WTC11 (cell line): ENCODE measurements around the gene USB1. TPM values are rescaled to one million over a fixed set of nuclear protein-coding genes. Genes with fewer than 3 reads are reported as not detected.

Experiments used
- ATAC-seq: fragments of 200-7000 bp; cut with Tn5 transposase; 2 replicates; pipeline ENCODE4 v1.10.0; 2021; ENCODE audit warnings: mild to moderate bottlenecking, moderate library complexity
- CTCF ChIA-PET: fragments of 300-600 bp; sonication (Branson Sonifier 250); formaldehyde crosslinking; loops from one replicate; lab custom pipeline; 2021; ENCODE audit warnings: antibody characterized with exemption; lab: Charles Lee
- POLR2A ChIA-PET: fragments of 350-600 bp; sonication (Branson Sonifier 250); formaldehyde crosslinking; loops from one replicate; lab custom pipeline; 2021; ENCODE audit warnings: antibody characterized with exemption; lab: Charles Lee
- DNase-seq: peaks from one replicate; pipeline ENCODE4 v3.0.0; 2021; ENCODE audit warnings: low spot score
- H3K27ac Mint-ChIP-seq: 2 replicates; pipeline ENCODE4 v1.8.0; 2021; ENCODE audit warnings: mixed read lengths
- H3K27me3 Mint-ChIP-seq: 2 replicates; pipeline ENCODE4 v1.8.0; 2021; ENCODE audit warnings: low read depth, mild to moderate bottlenecking, moderate library complexity, mixed read lengths
- H3K36me3 Mint-ChIP-seq: 2 replicates; pipeline ENCODE4 v1.8.0; 2021; ENCODE audit warnings: mixed read lengths
- H3K4me1 Mint-ChIP-seq: 2 replicates; pipeline ENCODE4 v1.8.0; 2022; ENCODE audit warnings: mixed read lengths
- H3K4me3 Mint-ChIP-seq: 2 replicates; pipeline ENCODE4 v1.8.0; 2021; ENCODE audit warnings: mild to moderate bottlenecking, moderate library complexity, mixed read lengths
- H3K9me3 Mint-ChIP-seq: 2 replicates; pipeline ENCODE4 v1.8.0; 2021; ENCODE audit warnings: mixed read lengths
- FOXK1 ChIP-seq: sonication (generic); formaldehyde crosslinking; IDR thresholded peaks from 2 replicates; pipeline ENCODE4 v1.8.0; 2022; ENCODE audit warnings: mild to moderate bottlenecking, moderate library complexity, missing genetic modification reagents
- FOXP1 ChIP-seq: sonication (generic); formaldehyde crosslinking; IDR thresholded peaks from 2 replicates; pipeline ENCODE4 v1.8.0; 2022; ENCODE audit warnings: missing genetic modification reagents, mild to moderate bottlenecking, moderate library complexity, borderline replicate concordance
- FOXP4 ChIP-seq: sonication (generic); formaldehyde crosslinking; IDR thresholded peaks from 2 replicates; pipeline ENCODE4 v1.8.0; 2022; ENCODE audit warnings: mild to moderate bottlenecking, missing genetic modification reagents
- GABPB1 ChIP-seq: sonication (generic); formaldehyde crosslinking; IDR thresholded peaks from 2 replicates; pipeline ENCODE4 v1.8.1; 2023; ENCODE audit warnings: mild to moderate bottlenecking, missing genetic modification reagents
- GTF2I ChIP-seq: fragments of 250-450 bp; sonication (Bioruptor Pico); conservative IDR thresholded peaks from 2 replicates; pipeline ENCODE4 v1.4.0; 2021; ENCODE audit warnings: mild to moderate bottlenecking
- HMGA2 ChIP-seq: fragments of 250-450 bp; sonication (Bioruptor Pico); IDR thresholded peaks from 2 replicates; pipeline ENCODE4 v1.4.0; 2021; ENCODE audit warnings: mild to moderate bottlenecking, moderate library complexity
- NFYB ChIP-seq: sonication (generic); formaldehyde crosslinking; conservative IDR thresholded peaks from 2 replicates; pipeline ENCODE4 v1.8.0; 2022; ENCODE audit warnings: low read depth, missing genetic modification reagents
- RELA ChIP-seq: sonication (generic); formaldehyde crosslinking; IDR thresholded peaks from 2 replicates; pipeline ENCODE4 v1.8.1; 2022; ENCODE audit warnings: missing genetic modification reagents, mild to moderate bottlenecking, borderline replicate concordance
- STAT6 ChIP-seq: sonication (generic); formaldehyde crosslinking; conservative IDR thresholded peaks from 2 replicates; pipeline ENCODE4 v1.8.1; 2023; ENCODE audit warnings: mild to moderate bottlenecking, low read depth, missing genetic modification reagents, moderate library complexity
- TEAD1 ChIP-seq: sonication (generic); formaldehyde crosslinking; IDR thresholded peaks from 2 replicates; pipeline ENCODE4 v1.8.0; 2022; ENCODE audit warnings: mild to moderate bottlenecking, missing genetic modification reagents
- TP53 ChIP-seq: sonication (generic); formaldehyde crosslinking; IDR thresholded peaks from 2 replicates; pipeline ENCODE4 v1.8.1; 2023; ENCODE audit warnings: mild to moderate bottlenecking, missing genetic modification reagents
- USF1 ChIP-seq: sonication (generic); formaldehyde crosslinking; IDR thresholded peaks from 2 replicates; pipeline ENCODE4 v1.8.0; 2022; ENCODE audit warnings: mild to moderate bottlenecking, missing genetic modification reagents
- ZBTB21 ChIP-seq: sonication (generic); formaldehyde crosslinking; IDR thresholded peaks from 2 replicates; pipeline ENCODE4 v1.8.1; 2023; ENCODE audit warnings: mild to moderate bottlenecking, missing genetic modification reagents, borderline replicate concordance
- ZMAT4 ChIP-seq: fragments of 250-450 bp; sonication (Bioruptor Pico); IDR thresholded peaks from 2 replicates; pipeline ENCODE4 v1.9.0; 2021; ENCODE audit warnings: mild to moderate bottlenecking
- ZNF263 ChIP-seq: sonication (generic); formaldehyde crosslinking; IDR thresholded peaks from 2 replicates; pipeline ENCODE4 v1.8.1; 2022; ENCODE audit warnings: low read depth, mild to moderate bottlenecking, moderate library complexity, missing genetic modification reagents
- ZNF671 ChIP-seq: fragments of 250-450 bp; sonication (Bioruptor Pico); IDR thresholded peaks from 2 replicates; pipeline ENCODE4 v1.8.0; 2021; ENCODE audit warnings: mild to moderate bottlenecking
- ZSCAN18 ChIP-seq: fragments of 250-450 bp; sonication (Bioruptor Pico); IDR thresholded peaks from 2 replicates; pipeline ENCODE4 v2.1.2; 2022; ENCODE audit warnings: mild to moderate bottlenecking, moderate library complexity
- total RNA-seq: library from RNA; stranded (reverse); gene quantifications from 3 replicates; pipeline ENCODE4 v1.2.3, GENCODE V29; 2021

USB1 gene
- total RNA-seq, 1 experiment from 2014 or later, result 67.1 TPM

GRCh38 chr16:58022601-58023371, 21.6 kb downstream of the USB1 start:
- no peaks in the 10 kb centered on the region for H3K9me3 Mint-ChIP-seq
- ChIA-PET POLR2A (interaction anchor here (0.6 to 2.6 kb wide), 2 partner anchors 107 to 403 kb away, joined by 3 to 19 read pairs; partner anchors contain the start of gene CFAP20), CTCF (interaction anchor here (0.8 to 4.0 kb wide), 8 partner anchors 10 to 247 kb away, joined by 3 to 54 read pairs (median 4); partner anchors contain the start of gene CFAP20)
- no peak for ATAC-seq
- no peaks in the 10 kb centered on the region for H3K36me3 Mint-ChIP-seq
- no peak overlapping the region; the same call in 1 of the 2 replicates for H3K4me3 Mint-ChIP-seq
- peaks cover 31% of the 10 kb centered on the region for H3K4me1 Mint-ChIP-seq
- H3K27ac Mint-ChIP-seq, result no peak overlapping the region
- TF ChIP-seq NFYB (CRISPR knock-in tag) (no peak), RELA (no peak), FOXP1 (no peak), FOXK1 (no peak), TP53 (CRISPR knock-in tag) (no peak), GABPB1 (CRISPR knock-in tag) (no peak), FOXP4 (CRISPR knock-in tag) (no peak), GTF2I (CRISPR knock-in tag) (no peak), ZBTB21 (CRISPR knock-in tag) (no peak), ZMAT4 (CRISPR knock-in tag) (no peak), HMGA2 (CRISPR knock-in tag) (no peak), ZNF671 (no peak), ZSCAN18 (CRISPR knock-in tag) (no peak), USF1 (CRISPR knock-in tag) (no peak), STAT6 (CRISPR knock-in tag) (no peak), ZNF263 (CRISPR knock-in tag) (no peak), TEAD1 (CRISPR knock-in tag) (no peak)
- H3K27me3 Mint-ChIP-seq, result peaks cover 10% of the 10 kb centered on the region
- no peak for DNase-seq
